Epithelial cell of proximal tubule (primary cell): ENCODE measurements around the gene GNG5. TPM values are rescaled to one million over a fixed set of nuclear protein-coding genes. Genes with fewer than 3 reads are reported as not detected.
"Not testable (repeated sequence)": the region's sequence is repeated elsewhere in the genome, so short reads cannot be mapped to it uniquely, and the experiment has no call there.

Source experiments
- DNase-seq: peaks from one replicate; pipeline ENCODE4 v3.0.0-alpha.2; 2011; ENCODE audit warnings: low read depth
- H3K4me3 ChIP-seq: 2 replicates; pipeline ENCODE4 v1.5.1; 2011; ENCODE audit warnings: low read depth, mild to moderate bottlenecking, low read length
- total RNA-seq: library from RNA; depleted of rRNA; stranded (reverse); fragments of >200 nt; gene quantifications from 2 replicates; pipeline ENCODE4 v1.2.3, GENCODE V29; 2015
- TF ChIP-seq, protein P1 (sequence below): conservative IDR thresholded peaks from 2 replicates; pipeline ENCODE4 v1.5.1; 2012; ENCODE audit warnings: low read depth, mild to moderate bottlenecking, low read length

The GNG5 gene
- total RNA-seq, 1 donor from 2014 or later: 109 TPM

DNA sequence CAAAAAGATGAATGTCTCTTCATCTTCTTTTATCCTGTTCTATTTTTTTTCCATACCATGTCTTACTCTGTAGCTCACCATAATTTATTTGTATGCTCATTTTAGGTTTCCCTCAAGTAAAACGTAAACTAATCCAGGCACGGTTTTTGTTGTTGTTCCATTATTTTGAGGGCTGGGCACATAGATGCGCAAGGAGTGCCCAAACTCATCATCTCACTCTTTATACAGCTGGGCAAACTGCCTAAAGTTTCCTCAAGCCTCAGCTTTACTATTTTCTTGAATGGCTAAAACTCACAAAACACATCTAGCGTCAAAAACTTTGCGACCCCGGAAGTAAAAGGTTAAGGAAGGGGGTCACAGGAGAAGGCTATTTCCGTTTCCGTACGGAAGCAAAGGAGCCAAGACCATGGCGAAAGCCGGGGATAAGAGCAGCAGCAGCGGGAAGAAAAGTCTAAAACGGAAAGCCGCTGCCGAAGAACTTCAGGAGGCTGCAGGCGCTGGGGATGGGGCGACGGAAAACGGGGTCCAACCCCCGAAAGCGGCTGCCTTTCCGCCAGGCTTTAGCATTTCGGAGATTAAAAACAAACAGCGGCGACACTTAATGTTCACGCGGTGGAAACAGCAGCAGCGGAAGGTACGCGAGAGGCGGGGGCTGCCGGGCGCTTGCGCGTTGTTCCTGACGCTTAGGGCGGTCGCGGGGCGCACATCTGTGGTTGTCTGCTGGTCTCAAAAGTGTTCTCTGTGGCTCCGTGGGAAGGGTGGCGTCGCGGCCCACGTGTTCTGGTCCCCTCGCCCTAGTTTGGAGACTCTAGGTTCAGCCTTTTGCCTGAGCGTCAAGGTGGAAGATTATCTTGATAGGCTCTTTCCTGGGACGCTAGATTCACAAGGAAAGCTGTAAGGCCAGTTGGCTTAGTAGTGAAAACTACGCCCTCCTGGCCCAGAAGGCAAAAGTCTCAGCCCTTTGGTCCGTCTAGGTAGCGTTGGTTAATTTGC lies 27.2 kb downstream of the GNG5 start, which contains the start of gene RPF1:
RPF1 (plus strand) TSS at position 391 of the 993 bp plus-strand sequence; CDS start at position 407, 16 bp downstream.
- peak; percentile 40 for DNase-seq
- TF ChIP-seq, protein P1, sequence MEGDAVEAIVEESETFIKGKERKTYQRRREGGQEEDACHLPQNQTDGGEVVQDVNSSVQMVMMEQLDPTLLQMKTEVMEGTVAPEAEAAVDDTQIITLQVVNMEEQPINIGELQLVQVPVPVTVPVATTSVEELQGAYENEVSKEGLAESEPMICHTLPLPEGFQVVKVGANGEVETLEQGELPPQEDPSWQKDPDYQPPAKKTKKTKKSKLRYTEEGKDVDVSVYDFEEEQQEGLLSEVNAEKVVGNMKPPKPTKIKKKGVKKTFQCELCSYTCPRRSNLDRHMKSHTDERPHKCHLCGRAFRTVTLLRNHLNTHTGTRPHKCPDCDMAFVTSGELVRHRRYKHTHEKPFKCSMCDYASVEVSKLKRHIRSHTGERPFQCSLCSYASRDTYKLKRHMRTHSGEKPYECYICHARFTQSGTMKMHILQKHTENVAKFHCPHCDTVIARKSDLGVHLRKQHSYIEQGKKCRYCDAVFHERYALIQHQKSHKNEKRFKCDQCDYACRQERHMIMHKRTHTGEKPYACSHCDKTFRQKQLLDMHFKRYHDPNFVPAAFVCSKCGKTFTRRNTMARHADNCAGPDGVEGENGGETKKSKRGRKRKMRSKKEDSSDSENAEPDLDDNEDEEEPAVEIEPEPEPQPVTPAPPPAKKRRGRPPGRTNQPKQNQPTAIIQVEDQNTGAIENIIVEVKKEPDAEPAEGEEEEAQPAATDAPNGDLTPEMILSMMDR: no peak
- H3K4me3 ChIP-seq: peak within 1 kb of the TSS; percentile 78

DNA sequence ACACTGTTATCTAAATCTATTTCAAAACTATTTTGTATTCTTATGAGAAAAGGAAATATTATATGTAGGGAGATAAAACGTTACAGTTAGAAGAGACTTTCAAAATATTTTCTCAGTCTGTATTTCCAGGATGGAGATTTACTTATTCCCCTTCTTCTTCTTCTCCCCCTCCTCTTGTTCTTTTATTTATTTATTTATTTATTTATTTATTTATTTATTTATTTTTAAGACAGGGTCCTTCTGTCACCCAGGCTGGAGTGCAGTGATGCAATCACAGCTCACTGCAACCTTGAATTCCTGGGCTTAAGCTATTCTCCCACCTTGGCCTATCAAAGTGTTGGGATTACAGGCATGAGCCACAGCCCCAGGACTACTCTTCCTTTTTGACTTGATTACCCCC lies 30.2 kb downstream of the GNG5 start:
- no peak for DNase-seq
- TF ChIP-seq, protein P1: no peak
- H3K4me3 ChIP-seq: no peak overlapping the region

DNA sequence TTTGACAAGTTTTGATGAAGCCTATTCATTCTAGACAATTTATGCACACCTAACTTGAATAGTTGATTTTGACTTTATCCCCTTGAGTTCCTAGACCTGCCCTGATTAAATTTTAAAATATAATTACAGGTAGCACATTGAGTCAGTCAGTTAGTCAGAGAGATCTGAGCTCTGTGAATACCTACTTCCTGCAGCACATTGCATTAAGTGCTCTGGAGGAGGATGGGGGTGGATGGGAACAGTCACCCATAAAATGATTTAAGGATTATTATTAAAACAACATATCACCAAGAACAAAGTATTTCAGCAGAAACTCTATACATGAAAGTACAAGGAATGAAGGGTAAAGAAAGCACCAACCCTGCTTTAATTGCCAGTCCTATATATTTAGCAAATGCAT lies 39.1 kb downstream of the GNG5 start:
- no peak overlapping the region for H3K4me3 ChIP-seq
- no peak for DNase-seq
- TF ChIP-seq, protein P1: no peak

DNA sequence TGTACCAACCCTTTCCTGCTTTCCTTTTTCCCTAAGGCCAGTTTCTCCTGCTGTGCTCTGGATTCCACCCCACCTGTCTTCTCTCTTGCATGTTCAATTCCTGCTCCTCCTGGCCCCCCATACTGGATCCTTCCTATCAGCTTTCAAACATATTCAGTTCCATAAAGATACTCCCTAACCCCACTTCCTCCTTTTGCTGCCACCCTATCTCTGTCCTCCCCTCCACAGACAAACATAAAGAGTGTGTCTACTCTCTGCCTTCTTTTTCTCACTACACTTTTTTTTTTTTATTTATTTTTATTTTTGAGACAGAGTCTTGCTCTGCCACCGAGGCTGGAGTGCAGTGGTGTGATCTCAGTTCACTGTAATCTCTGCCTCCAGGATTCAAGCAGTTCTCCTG lies 44.3 kb downstream of the GNG5 start:
- no peak for DNase-seq
- TF ChIP-seq, protein P1: no peak
- H3K4me3 ChIP-seq: no peak overlapping the region

DNA sequence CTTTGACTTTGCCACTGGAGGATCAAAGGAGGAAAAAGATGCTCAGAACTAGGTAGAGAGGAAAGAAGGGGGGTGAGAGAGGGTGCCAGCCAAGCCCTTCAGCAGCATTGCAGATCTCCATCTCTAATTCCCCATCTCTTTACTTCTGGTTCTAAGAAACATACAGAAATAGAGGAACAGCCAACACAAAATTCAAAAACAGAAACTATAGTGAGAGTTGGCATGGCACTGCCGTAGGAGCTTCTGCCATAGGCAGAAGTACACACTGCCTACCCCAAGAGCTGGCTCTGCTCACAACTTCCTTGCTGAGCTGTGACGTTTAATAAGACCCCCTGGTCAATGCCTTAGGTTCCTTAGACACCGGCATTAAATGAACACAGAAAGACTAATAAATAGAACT lies 53.9 kb downstream of the GNG5 start:
- DNase-seq: no peak
- H3K4me3 ChIP-seq: no peak overlapping the region
- TF ChIP-seq, protein P1: no peak

DNA sequence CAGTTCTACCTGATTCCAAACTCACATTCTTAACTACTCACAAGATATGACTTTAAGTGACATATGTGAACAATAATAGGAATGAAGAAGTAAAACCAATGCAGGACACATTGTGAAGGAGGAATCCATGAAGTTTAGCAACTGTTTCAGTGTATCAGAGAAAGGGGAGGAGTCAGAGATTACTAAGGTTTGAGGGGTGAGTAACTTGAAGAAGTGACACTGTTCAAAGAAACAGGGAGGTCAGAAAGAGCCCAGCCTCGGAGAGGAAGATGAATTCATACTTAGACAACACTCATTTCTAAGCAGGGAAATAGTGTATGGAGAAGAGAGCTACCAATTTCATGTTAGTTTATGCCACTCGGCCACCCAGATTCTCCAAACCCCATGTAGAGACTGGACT lies 55.5 kb downstream of the GNG5 start:
- DNase-seq: no peak
- no peak overlapping the region for H3K4me3 ChIP-seq
- TF ChIP-seq, protein P1: no peak

DNA sequence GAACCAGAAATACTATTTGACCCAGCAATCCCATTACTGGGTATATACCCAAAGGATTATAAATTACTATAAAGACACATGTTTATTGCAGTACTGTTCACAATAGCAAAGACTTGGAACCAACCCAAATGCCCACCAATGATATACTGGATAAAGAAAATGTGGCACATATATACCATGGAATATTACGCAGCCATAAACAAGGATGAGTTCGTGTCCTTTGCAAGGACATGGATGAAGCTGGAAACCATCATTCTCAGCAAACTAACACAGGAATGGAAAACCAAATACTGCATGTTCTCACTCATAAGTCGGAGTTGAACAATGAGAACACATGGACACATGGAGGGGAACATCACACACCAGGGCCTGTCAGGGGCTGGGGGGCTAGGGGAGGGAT lies 57.7 kb downstream of the GNG5 start:
- DNase-seq, H3K4me3 ChIP-seq: not testable (repeated sequence)

Other genes starting within 250 kb of the GNG5 start
- gene SAMD13, start 204.9 kb downstream of the GNG5 start, total RNA-seq: 0.63 and 0.94 TPM in 2 replicates
- not detected in 2 replicates for gene DNASE2B, start 108.1 kb downstream of the GNG5 start, total RNA-seq
- 60.0 and 63.6 TPM in 2 replicates for gene RPF1, start 27.3 kb downstream of the GNG5 start, total RNA-seq
- gene SPATA1, start 195 bp downstream of the GNG5 start, total RNA-seq: 0.23 TPM in 1 of 2 replicates, not detected in the other
- 6.7 and 8.5 TPM in 2 replicates for gene CTBS, start 67.9 kb upstream of the GNG5 start, total RNA-seq
- gene SSX2IP, start 183.9 kb upstream of the GNG5 start, total RNA-seq: 12.5 and 13.2 TPM in 2 replicates